HG02678 (cell line): Measurements from ENCODE around the gene LDLRAD4.

Experiments used
- ATAC-seq: cut with Tn5 transposase; IDR thresholded peaks from one replicate; pipeline ENCODE4 v1.9.1; 2021; ENCODE audit warnings: mild to moderate bottlenecking, moderate library complexity; ENCODE audit not compliant: unreplicated experiment

Gene LDLRAD4

DNA sequence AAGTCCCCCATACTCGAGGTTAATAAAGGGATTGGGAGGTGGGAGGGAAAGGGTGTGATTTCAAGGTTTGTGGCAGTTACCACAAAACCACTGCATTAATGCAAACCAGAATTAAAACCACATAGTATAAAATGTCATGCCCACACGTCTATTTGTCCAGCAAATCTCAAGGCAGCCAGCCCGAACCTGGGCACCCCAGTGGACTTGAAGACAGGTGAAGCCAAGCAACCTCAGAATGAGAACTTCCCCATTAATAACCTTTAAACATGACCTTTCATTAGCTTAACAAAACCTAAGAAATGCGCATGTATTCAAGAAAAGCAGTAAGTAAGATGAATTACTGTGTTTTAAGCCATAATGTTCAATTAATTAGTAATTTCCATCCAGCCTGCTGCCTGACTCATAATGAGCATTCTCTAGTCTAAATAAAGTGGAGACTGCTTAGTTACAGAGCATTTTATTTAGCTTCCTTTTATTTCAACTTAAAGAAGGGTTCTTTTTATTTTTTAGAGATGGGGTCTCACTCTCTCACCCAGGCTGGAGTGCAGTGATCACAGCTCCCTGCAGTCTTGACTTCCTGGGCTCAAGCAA is 278.2 kb downstream of the LDLRAD4 start:
- ATAC-seq, result no peak

DNA sequence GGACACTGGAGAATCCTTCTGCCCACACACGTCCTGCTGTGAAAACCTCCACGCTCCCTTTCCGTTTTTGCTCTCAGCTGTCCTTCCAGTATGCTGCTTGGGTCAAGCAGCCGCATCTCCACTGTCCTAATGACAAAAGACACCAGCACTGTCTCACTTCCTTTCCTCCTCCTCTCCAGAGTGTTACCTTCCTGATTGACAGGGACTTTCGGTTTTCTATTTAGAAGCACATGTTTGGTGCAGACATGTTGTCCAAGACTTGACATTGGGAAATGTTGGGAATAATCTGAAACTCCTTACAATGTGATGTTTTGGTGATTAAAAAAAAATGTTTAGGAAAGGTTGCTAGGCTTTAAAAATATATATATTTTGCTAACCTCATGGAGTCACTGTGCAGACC is 281.2 kb downstream of the LDLRAD4 start:
- no peak for ATAC-seq

DNA sequence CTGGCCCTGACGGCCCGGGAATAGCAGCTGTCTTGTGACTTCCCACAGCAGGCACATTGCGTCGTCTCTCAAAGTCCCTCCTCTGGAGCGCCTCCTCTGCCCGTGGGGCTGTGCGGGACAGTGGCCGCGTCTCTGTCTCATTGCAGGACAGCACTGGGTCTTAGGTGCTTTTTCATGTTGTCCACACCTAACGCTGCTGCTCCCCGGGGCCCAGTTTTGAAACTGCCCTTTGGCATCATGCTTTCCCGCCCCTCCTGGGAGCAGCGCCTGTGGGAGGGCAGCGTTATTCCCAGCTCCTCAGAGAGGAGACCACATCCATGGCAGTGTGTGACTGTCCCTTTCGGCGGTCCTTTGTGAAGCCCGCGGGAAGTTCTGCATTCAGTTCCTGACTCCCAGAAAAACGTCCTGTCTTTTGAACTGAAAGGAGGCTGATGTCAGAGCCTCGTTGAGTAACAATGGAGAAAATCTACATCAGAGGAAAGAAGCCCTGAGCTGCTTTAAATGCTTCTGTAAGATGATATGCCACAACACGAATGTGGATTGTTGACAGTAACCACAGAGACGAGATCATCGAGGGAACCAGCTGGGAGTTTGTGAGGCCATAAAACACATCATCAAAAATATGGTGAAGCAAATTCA is 281.8 kb downstream of the LDLRAD4 start:
- ATAC-seq, result no peak

DNA sequence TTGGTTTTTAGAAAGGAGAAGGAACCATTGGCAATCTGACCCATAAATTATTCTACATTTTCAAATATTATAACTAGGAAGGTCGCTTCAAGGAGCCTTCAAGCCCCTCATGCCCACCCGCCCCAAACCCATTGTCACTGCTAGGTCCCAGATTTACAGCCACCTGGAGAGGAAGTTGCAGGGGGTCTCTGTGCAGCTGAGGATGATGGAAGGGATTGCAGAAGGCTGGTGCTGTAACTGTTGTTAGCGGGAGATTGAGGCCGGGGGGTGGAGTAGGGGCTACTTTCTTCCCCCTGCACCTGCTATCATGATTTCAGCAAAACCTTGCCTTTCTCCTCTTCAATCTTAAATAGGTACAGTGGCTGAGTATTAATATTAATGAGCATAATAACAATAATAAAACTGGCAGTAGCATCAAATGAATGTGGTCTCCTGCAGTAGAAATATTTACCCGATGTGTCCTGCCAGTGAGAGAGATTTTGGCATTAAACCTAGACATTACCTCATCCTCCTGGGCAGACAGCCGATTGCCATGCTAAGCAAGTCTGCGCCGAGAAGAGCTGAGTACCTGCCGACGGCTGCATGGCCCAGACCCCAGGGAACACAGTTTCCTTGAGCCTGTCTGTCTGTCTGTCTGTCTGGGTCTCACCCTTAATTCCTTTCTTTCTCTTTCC is 282.4 kb downstream of the LDLRAD4 start:
- ATAC-seq, result no peak

DNA sequence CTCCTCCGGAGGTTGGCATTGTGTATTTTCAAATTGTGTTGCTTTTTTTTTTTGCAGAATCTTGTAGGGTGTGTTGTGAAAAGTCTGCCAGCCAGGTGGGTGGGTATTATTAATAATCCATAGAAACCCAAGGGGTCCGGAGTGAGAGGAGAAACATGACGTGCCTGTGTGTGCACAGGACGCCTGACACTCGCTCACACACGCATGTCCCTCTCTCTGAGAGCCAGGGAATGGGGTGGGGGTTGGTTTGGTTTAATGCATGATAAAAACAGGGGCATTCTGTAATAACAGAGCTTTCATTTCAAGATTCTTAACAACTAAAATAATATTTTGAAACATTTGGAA is 283.0 kb downstream of the LDLRAD4 start:
- no peak for ATAC-seq

DNA sequence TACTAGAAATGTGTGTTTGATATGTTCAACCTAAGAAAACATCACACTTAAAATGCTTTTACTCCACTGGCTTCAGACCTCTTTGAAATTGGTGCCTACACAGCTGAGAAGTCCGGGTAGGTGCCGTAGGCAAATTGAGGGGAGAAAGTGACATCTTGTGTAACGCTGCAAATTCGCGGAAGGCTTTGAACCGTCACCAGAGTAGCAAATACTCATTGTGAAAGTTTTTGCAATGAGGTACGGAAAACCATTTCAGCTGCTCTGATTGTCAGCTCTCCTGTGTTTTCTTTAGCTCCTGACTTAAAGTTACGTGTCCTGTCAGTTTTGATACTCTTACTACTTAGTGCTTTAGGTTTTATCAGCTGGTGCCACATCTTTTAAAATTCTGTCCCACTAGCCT is 283.3 kb downstream of the LDLRAD4 start:
- ATAC-seq, result peak; percentile 99

DNA sequence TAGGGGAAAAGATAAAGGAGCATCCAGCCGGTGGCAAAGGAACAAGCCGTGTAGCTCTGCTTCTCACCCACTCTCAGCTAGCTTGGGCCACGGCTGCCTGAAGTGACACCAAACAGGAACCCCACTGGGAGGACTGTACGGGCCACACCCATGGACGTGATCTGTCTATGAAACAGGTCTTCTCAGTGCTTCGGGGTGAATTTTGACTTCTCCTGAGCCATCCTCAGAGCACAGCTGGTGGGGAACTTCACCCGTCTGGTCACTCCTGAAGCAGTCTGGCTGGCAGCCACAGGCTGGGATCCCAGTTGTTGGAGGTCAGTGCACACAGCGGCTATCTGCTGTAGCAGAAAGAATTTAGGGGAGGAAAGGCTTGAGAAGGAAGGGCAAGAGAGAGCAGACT is 284.0 kb downstream of the LDLRAD4 start:
- no peak for ATAC-seq

DNA sequence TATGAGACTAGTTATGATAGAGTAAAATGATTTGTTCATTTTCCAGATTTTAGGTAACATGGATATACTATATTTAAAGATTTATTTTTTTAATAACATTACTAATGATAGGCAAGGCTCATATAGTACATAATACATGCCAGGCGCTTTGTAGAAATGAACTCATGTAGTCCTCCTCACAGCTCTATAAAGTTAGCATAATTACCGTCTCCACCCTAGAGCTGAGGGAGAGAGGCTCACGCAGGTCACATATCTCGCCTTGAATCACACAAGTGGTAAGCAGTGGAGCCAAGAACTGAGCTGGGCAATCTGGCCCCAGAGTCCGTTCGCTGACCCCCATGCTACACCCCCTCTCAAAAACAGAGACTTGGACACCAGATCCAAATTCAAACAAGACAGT is 285.3 kb downstream of the LDLRAD4 start:
- ATAC-seq, result no peak

DNA sequence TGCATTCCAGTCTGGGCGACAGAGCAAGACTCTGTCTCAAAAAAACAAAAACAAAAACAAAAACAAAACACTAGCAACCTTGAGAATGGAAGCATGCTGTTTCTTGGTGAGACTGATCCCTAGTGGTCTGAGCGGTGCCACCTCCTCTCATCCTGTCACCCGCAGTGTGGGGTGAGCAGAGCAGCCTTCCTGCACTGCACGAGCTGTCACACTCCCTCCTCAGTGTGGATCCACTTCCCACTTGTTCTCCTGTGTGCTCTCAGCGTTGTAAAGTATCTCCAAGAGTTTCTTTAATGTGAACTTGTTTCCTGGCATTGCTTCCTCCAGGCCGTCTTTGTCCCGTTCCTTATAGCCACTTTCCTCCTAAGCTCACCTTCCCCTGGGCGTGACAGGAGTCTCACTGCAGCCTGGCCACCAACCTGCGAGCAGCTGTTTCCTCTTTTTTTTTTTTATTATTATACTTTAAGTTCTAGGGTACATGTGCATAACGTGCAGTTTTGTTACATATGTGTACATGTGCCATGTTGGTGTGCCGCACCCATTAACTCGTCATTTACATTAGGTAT is 287.3 kb downstream of the LDLRAD4 start:
- no peak for ATAC-seq

DNA sequence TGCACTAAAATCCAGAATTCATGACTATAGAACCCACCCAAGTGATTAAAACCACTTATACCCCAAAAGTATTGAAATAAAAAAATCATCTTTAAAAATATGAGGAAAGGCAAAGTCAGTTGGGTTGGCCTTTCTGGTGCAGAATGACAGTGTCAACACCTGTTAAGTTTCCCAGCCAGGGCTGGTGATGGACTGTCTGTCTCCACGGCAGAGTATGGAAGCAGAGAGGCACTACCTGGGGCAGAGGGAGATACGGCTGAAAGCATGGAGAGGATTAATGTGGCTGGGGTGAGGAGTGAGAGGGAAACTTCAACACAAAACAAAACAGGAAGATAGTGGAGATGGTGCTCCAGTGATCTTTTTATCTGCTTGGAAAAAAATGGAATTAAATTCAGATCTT is 292.0 kb downstream of the LDLRAD4 start:
- ATAC-seq, result no peak

DNA sequence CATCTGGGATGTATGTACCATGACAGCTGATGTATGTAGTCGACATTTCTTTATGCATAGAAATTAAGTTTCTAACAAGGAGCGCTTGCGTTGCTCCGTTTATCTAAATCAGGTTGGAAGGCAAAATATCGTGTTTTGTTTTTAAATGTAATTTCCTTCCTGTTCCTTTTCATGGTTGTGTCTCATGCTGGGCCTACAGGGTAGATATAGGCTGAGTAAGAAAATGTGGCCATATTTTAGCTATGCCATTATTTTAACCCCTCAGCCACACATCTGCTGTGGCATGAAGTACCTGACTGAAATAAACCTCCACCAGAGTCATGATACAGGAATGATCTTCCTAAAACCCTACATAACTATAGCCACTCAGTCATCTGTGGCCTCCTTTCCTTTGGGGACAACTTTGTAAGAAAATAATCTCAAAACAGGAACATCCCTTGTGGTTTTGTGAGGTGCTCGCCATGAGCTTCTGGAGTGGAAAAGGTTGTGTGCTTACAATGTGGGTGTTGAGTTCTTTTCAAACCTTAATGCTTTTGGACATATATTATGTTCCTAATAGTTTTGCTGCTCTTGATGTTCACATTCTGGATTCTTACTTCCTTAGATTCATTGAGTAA is 293.5 kb downstream of the LDLRAD4 start:
- ATAC-seq, result no peak

DNA sequence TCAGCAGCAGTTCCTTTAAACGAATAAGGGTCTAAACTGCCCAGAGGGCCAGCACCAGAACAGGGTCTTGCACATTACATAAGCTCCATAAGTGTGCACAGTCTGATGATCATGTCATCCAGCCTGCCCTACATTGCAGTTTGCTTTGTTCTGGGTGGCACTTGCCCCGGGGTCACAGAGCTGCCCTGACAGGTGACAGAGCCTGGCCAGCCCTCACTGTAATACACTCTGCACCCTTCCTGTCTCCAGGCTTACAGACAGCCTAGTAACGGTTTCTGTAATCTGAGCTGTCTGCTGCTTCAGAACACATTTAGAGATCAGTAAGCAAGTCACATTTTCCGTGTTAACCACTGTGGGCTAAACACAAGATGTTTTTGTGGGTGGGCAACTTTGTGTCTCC is 294.5 kb downstream of the LDLRAD4 start:
- no peak for ATAC-seq

DNA sequence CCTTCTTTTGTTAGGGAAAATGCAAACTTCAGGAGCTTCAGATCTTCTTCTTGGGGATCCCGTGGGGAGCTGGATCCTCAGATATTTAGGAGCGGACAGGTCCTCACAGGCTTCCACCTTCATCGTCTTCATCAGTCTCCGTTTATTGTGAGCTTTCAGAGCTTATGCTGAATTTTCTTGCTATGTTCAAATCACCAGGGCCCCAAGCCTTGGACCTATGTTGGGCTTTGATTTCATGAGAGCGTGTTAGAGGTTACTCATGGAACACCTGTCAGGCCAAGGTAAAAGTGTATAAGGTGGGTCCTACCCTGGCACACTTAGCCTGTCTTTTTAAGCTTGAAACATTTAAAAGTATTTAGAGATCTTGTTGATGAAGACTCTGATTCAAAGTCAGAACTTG is 294.9 kb downstream of the LDLRAD4 start:
- no peak for ATAC-seq

DNA sequence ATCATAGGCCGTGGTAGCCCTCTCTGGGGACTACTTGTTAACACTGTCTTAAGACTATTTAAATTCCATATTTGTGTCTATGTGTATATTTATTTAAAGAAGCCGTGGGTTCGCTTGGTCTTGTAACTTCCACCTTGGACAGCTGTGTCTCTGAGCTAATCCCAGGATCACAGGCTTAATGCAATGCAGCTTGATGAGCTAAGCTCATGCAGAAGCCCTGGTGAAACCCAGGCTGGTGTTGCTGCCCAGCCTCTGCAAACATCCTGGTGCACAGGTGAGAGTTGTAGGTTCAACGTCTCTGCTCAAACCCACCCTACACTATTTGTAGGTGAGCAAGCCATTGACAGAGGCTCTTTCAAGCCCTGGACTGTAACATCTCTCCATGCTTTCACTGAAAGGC is 296.0 kb downstream of the LDLRAD4 start:
- no peak for ATAC-seq

DNA sequence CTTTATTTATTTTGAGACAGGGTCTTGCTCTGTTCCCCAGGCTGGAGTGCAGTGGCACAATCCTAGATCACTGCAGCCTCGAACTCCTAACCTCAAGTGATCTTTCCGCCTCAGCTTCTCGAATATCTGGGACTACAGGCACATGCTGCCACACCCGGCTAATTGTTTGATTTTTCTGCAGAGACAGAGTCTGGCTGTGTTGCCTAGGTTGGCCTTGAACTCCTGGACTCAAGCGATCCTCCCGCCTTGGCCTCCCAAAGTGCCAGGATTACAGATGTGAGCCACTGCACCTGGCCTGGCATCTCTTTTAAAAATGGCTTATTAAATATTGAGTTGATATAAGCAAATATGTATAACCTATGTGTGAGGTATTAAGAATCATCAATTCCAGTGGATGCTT is 298.3 kb downstream of the LDLRAD4 start:
- ATAC-seq, result no peak

DNA sequence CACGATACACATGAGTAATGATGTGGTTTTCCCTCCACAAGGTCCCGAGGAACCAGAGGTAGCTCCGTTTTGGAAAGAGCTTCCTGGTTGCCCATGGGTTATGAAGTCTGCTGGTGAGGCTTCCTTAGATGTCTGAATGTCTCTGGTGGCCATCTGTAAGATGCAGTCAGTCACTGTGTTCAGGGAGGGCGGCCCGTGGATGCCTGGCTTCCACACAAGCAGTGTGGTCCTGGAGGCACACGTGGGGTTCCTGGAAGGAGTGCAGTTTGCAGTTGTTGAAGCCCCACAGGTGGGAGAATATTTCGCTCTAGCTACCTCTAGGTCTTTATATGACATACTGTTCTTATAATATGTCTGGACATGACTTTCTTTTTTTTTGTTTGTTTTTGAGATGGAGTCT is 298.8 kb downstream of the LDLRAD4 start:
- no peak for ATAC-seq

DNA sequence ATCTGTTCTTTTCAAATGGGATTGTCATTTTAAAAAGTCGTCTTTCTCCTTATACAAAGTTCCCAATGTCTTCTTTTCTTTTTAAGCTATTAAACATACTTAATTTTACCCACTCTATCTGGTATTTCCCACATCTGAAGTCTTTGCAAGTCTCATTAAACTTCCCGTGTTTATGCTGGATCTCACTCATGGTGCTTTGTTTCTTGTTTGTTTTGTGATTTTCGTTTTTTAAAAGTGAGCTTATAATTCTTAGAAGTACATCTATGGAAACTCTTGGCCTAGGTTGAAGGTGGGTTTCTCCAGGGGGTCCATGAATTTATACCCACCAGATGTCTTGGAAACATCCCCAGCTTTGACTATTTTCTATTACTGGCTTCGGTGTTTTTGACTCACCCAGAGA is 299.8 kb downstream of the LDLRAD4 start:
- ATAC-seq, result no peak

DNA sequence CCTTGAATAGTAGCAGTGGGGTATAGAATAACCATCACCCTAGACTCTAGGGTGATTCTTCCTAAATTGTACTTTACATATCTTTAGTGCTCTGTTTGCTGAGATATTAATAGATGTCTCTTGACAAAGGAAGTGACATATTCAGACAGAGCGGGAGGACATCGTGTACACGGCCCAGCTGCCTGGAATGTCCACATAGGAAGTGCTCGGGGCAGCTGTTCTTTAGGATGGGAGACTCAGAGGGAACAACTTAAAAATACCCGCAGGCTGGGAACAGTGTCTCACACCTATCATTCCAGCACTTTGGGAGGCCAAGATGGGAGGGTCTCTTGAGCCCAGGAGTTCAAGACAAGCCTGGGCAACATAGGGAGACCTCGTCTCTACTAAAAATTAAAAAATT is 301.7 kb downstream of the LDLRAD4 start:
- no peak for ATAC-seq

DNA sequence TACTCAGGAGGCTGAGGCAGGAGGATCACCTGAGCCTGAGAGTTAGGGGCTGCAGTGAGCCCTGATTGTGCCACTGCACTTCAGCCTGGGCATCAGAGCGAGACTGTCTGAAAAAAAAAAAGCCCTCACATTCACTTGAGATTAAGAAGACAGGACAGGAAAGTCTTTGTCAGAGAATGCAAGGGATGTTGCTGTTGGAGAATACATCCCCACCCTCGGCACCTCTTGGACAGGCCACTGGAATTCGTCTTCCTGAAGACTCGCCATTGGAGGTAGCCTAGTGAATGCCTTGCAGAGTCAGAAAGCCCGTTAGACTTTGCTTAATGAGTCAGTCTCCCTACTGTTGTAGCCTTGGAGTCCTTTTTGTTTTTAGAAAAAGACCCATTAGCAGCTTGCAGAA is 302.2 kb downstream of the LDLRAD4 start:
- no peak for ATAC-seq

DNA sequence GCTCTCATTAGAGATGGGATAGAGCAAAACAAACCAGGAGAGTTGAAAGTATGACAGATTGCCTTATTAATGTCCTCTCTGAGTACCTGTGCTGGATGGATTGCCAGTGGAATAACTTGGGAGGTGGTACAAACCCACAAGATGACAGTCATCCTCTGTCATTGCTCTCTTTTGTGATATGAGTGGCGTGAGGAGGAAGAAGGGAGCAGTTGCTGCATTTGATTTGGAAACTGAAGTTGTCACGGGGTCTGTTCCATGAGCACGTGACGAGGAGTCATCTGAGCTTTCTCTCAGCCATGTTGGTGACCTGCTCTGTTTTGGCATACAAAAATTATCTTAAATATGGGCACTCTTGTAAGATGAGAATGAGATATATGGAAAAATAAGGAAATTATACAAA is 302.9 kb downstream of the LDLRAD4 start:
- ATAC-seq, result no peak

DNA sequence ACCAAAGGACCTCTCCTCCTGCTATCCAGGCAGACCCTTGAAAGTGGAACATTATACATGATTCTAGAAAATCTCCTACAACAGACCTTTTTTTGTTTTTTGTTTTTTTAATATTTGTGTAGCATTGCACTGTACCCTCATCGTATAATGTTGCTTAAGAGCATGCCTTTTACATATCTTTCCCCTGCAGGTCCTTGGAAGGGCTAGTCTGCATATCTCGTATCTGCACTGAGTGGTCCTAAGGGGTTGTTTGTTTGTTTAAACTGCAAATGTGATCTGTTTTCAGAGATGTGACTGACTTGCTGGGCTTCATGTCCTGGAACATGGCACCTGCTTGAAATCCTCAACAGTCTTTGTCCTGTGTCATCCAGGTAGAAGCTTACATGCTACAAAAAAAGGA is 303.7 kb downstream of the LDLRAD4 start:
- ATAC-seq, result no peak
